Neural crest cell (in vitro differentiated cells): ENCODE results near the gene SYNJ2BP. TPM values are rescaled to one million over a fixed set of nuclear protein-coding genes. Genes with fewer than 3 reads are reported as not detected.
A peak's percentile ranks its signal among the peaks of the same experiment; 100 is the strongest.
"Not testable (repeated sequence)": the region's sequence is repeated elsewhere in the genome, so short reads cannot be mapped to it uniquely, and the experiment has no call there.

Experiments
- DNase-seq: peaks from one replicate; pipeline ENCODE4 v3.0.0; 2021; ENCODE audit warnings: low read depth, mixed read lengths, low spot score
- H3K27ac Mint-ChIP-seq: one replicate; pipeline ENCODE4 v1.8.0; 2021; ENCODE audit warnings: mild to moderate bottlenecking, mixed read lengths; ENCODE audit not compliant: unreplicated experiment
- H3K27me3 Mint-ChIP-seq: 2 replicates; pipeline ENCODE4 v1.8.0; 2021; ENCODE audit warnings: low read depth, mild to moderate bottlenecking, mixed read lengths
- H3K36me3 Mint-ChIP-seq: 2 replicates; pipeline ENCODE4 v1.8.0; 2021; ENCODE audit warnings: low read depth, mild to moderate bottlenecking, mixed read lengths
- H3K4me1 Mint-ChIP-seq: 2 replicates; pipeline ENCODE4 v1.8.0; 2021; ENCODE audit warnings: mixed read lengths
- H3K4me3 Mint-ChIP-seq: one replicate; pipeline ENCODE4 v1.8.0; 2021; ENCODE audit warnings: mild to moderate bottlenecking, mixed read lengths
- H3K9me3 Mint-ChIP-seq: 2 replicates; pipeline ENCODE4 v1.8.0; 2021; ENCODE audit warnings: mixed read lengths
- CTCF ChIP-seq: fragments of 200-600 bp; sonication (generic); conservative IDR thresholded peaks from 2 replicates; pipeline ENCODE4 v1.5.0; 2021; ENCODE audit warnings: antibody characterized with exemption, mild to moderate bottlenecking
- total RNA-seq: library from RNA; stranded (reverse); gene quantifications from 2 replicates; pipeline ENCODE4 v1.2.1, GENCODE V29; 2021

SYNJ2BP gene
- total RNA-seq, 1 donor from 2014 or later = 27.0 TPM

DNA sequence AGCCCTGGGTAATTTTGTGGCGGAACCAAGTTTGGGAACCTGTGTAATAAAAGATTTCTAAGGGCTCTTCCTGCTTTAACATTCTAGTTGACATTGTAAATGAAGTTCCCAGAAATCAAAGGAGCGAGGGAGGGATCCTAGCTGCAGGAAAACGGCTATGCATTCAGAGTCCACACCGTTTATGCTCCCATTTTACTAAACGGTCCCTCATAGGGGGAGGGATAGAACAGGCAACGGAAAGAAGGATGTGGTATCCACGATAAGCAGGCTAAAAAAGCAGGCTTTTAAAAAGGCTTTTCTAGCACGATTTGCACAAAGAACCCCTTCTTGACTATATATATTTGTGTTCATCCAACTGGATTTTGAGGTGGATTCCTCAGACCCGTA, 559 bp downstream of the SYNJ2BP start:
- H3K27ac Mint-ChIP-seq = peak overlapping the region; percentile 97
- no peaks in the 10 kb centered on the region for H3K36me3 Mint-ChIP-seq
- H3K9me3 Mint-ChIP-seq = no peaks in the 10 kb centered on the region
- H3K4me1 Mint-ChIP-seq = peaks cover 18% of the 10 kb centered on the region
- peak overlapping the region; percentile 98 for H3K4me3 Mint-ChIP-seq
- no peak for TF ChIP-seq CTCF
- H3K27me3 Mint-ChIP-seq = peaks cover 17% of the 10 kb centered on the region
- no peak for DNase-seq

GRCh38 chr14:70415788-70416187, 1.1 kb downstream of the SYNJ2BP start:
- H3K4me3 Mint-ChIP-seq = peak overlapping the region; percentile 85
- TF ChIP-seq CTCF = no peak
- no peaks in the 10 kb centered on the region for H3K9me3 Mint-ChIP-seq
- H3K36me3 Mint-ChIP-seq = no peaks in the 10 kb centered on the region
- H3K4me1 Mint-ChIP-seq = peaks cover 18% of the 10 kb centered on the region
- H3K27me3 Mint-ChIP-seq = peaks cover 13% of the 10 kb centered on the region
- no peak for DNase-seq
- H3K27ac Mint-ChIP-seq = no peak overlapping the region

DNA sequence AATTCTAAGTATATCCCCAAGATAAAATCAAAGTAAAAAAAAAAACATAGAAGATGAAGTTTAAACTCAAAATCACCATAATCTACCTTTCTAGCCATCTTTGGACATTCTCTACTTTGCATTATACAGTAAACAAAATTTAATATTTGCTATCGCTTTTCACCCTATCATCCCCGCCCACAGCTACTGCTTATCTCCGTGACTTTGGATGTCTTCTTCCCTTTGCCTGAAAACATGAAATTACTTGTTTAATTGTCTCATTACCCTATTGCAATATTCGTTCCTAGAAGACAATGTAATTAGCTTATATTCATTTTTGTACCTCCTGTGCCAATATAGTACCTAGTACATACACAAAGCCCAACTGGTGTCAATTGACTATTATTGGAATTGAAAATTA, 9.3 kb downstream of the SYNJ2BP start:
- no peak overlapping the region for H3K27ac Mint-ChIP-seq
- no peaks in the 10 kb centered on the region for H3K4me1 Mint-ChIP-seq
- TF ChIP-seq CTCF = no peak
- no peak for DNase-seq
- H3K27me3 Mint-ChIP-seq = no peaks in the 10 kb centered on the region
- H3K4me3 Mint-ChIP-seq = no peak overlapping the region
- H3K36me3 Mint-ChIP-seq = peaks cover 10% of the 10 kb centered on the region
- H3K9me3 Mint-ChIP-seq = no peaks in the 10 kb centered on the region

- H3K9me3 Mint-ChIP-seq, H3K36me3 Mint-ChIP-seq, H3K27me3 Mint-ChIP-seq, H3K27ac Mint-ChIP-seq, H3K4me3 Mint-ChIP-seq, DNase-seq, H3K4me1 Mint-ChIP-seq: not testable (repeated sequence)
These were observed 10.7 kb downstream of the SYNJ2BP start for GRCh38 chr14:70406216-70406615.

DNA sequence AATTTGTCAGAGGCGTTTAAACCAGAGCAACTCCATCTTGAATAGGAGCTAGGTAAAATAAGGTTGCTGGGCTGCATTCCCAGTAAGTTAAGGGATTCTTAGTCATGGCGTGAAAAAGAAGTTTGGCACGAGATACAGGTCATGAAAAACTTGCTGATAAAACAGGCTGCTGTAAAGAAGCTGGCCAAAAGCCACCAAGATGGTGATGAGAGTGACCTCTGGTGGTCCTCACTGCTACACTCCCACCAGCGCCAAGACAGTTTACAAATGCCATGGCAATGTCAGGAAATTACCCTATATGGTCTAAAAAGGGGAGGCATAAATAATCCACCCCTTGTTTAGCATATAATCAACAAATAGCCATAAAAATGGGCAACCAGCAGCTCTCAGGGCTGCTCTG, 13.6 kb downstream of the SYNJ2BP start:
- not testable (repeated sequence) for DNase-seq, H3K4me1 Mint-ChIP-seq, H3K27me3 Mint-ChIP-seq, H3K36me3 Mint-ChIP-seq, H3K27ac Mint-ChIP-seq, H3K9me3 Mint-ChIP-seq, H3K4me3 Mint-ChIP-seq
- peak; percentile 51 for TF ChIP-seq CTCF

DNA sequence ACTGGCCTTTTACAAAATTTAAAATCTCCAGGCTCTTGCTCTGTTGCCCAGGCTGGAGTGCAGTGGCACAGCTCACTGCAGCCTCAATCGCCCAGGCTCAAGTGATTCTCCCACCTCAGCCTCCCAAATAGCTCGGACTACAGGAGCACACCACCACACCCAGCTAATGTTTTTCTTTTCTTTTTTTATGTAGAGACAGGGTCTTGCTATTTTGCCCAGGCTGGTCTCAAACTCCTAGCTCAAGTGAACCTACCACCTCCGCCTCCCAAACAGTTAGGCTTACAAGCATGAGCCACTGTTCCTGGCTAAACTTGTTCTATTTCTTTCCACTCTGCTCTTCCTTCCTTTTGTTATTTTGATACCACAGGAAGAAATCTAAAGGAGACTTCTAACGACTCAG, 15.2 kb downstream of the SYNJ2BP start:
- TF ChIP-seq CTCF = no peak
- H3K9me3 Mint-ChIP-seq = no peaks in the 10 kb centered on the region
- H3K27ac Mint-ChIP-seq = no peak overlapping the region
- peaks cover 4% of the 10 kb centered on the region for H3K36me3 Mint-ChIP-seq
- no peak overlapping the region for H3K4me3 Mint-ChIP-seq
- H3K4me1 Mint-ChIP-seq = no peaks in the 10 kb centered on the region
- no peak for DNase-seq
- H3K27me3 Mint-ChIP-seq = no peaks in the 10 kb centered on the region
